Pancreas (tissue), 10 donors: ENCODE measurements around the gene LRRN4CL. TPM values are rescaled to one million over a fixed set of nuclear protein-coding genes. Genes with fewer than 3 reads are reported as not detected.

Experiments used
- ATAC-seq, 4 donors: fragments of 200-7000 bp; cut with Tn5 transposase; one replicate each; pipeline versions ENCODE4 v1.8.0 to v1.9.1; 2020; ENCODE audit warnings: mild to moderate bottlenecking in 4 of 4, moderate library complexity in 4 of 4
- DNase-seq, 6 donors: peaks; one replicate each; pipeline ENCODE4 v3.0.0-alpha.2; 2020
- FAIRE-seq: peaks from 2 replicates; lab custom pipeline; 2012; peaks lifted over from hg19 to GRCh38; lab: Jason Lieb, UNC
- H3K27ac ChIP-seq, 4 donors: fragments of 200-600 bp; sonication (generic); 1 replicate in 3 of 4; 2 replicates in 1 of 4; pipeline versions ENCODE4 v1.5.0 to v1.8.0; 2020
- H3K27me3 ChIP-seq, 4 donors: fragments of 200-600 bp; one replicate each; pipeline ENCODE4 v1.8.0; 2021
- H3K36me3 ChIP-seq, 3 donors: fragments of 200-600 bp; sonication (generic) in 1 of 3; one replicate each; pipeline versions ENCODE4 v1.5.0 to v1.8.0; 2020 to 2021
- H3K4me1 ChIP-seq, 3 donors: fragments of 200-600 bp; one replicate each; pipeline ENCODE4 v1.8.0; 2021
- H3K4me3 ChIP-seq, 4 donors: fragments of 200-600 bp; sonication (generic) in 2 of 4; one replicate each; pipeline versions ENCODE4 v1.5.0 to v1.8.0; 2020 to 2021
- H3K9me3 ChIP-seq, 4 donors: fragments of 200-600 bp; one replicate each; pipeline ENCODE4 v1.8.0; 2021
- WGBS, 2 donors: extraction: QIAGEN DNeasy Blood & Tissue Kit; methylation state at CpG; one replicate each; pipeline ENCODE4 v1.1.7; 2013; 5-methylcytosine and 5-hydroxymethylcytosine counted together
- intact Hi-C, 3 donors: fragments of 100-400 bp; cut with DNase I; formaldehyde crosslinking; loops; one replicate each; pipeline versions ENCODE4 v1.11.1 to v1.14.2; 2022
- polyA plus RNA-seq, 2 donors: library from polyadenylated mRNA; stranded (reverse); fragments of 200-250 nt; gene quantifications; one replicate each; pipeline ENCODE4 v1.2.3, GENCODE V29; 2013
- total RNA-seq, 6 donors: library from RNA; stranded (reverse); fragmentation: NEBNext Ultra II Directional in 4 of 6; extraction: Animal tissue kit (Norgen Biotek cat#: 25700) in 4 of 6; gene quantifications; one replicate each; pipeline versions ENCODE4 v1.2.1 to v1.2.4, GENCODE V29; 2021 to 2023
- TF ChIP-seq, protein P1 (sequence below), 4 donors: fragments of 200-600 bp; sonication (generic) in 3 of 4; IDR thresholded peaks; one replicate each; pipeline versions ENCODE4 v1.5.0 to v1.8.0; 2021; ENCODE audit warnings: antibody characterized with exemption in 4 of 4
- donor health status: healthy with polysubstance abuse.
- donor health status: DM: no; HTN: no; CAD: no; lungs with moderate emphysema.
- donor health status: DM: no; HTN: no; CAD: no.
- donor health status: control.
- donor health status: control.
- donor health status: Bipolar disorder and iron deficiency.
- donor health status: DM: yes; HTN: yes; CAD: no.
- donor health status: DM: no; HTN: no; CAD: no.
- donor health status: DM: no; HTN: no; CAD: no.
- donor health status: DM: yes; HTN: yes; CAD: no.

The LRRN4CL gene
- total and polyA plus RNA-seq, 8 donors, result 0.16 to 1.6 (median 0.53) TPM

DNA sequence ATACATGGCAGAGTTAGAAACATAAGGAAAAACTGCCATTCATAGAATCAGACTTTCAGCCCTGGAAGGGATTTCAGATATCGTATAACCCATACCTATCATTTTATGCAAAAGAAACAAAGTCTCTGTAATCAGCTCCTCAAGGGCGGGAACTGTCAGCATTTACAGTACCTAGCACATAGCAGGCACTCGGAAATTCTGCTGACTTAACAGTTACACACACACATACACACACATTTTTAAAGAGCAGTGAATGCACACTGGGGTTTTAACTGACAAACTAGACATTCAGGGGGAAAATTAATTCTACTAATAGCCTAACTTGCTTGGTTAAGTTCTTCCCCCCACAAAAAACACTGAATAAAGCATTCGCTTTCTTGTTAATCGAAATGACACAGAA is 26.9 kb upstream of the LRRN4CL start:
- Histone ChIP-seq H3K9me3 (no peaks in the 10 kb centered on the region), H3K4me1 (peaks cover 29 to 37% (median 33%) of the 10 kb centered on the region in 3 donors), H3K27ac (peak overlapping the region in 1 of 4 donors; percentile 23), H3K27me3 (no peaks in the 10 kb centered on the region), H3K36me3 (peaks cover 4 to 60% (median 43%) of the 10 kb centered on the region in 3 donors), H3K4me3 (no peak overlapping the region)
- intact Hi-C loops, result no loop called here
- DNase-seq (no peak), ATAC-seq (no peak), FAIRE-seq (no peak)
- WGBS, 2 donors, result 66 to 67% methylated on average over 5 of the region's 5 CpGs
- TF ChIP-seq, protein P1, sequence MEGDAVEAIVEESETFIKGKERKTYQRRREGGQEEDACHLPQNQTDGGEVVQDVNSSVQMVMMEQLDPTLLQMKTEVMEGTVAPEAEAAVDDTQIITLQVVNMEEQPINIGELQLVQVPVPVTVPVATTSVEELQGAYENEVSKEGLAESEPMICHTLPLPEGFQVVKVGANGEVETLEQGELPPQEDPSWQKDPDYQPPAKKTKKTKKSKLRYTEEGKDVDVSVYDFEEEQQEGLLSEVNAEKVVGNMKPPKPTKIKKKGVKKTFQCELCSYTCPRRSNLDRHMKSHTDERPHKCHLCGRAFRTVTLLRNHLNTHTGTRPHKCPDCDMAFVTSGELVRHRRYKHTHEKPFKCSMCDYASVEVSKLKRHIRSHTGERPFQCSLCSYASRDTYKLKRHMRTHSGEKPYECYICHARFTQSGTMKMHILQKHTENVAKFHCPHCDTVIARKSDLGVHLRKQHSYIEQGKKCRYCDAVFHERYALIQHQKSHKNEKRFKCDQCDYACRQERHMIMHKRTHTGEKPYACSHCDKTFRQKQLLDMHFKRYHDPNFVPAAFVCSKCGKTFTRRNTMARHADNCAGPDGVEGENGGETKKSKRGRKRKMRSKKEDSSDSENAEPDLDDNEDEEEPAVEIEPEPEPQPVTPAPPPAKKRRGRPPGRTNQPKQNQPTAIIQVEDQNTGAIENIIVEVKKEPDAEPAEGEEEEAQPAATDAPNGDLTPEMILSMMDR (IDR thresholded peaks at IDR 0.05), result no peak

DNA sequence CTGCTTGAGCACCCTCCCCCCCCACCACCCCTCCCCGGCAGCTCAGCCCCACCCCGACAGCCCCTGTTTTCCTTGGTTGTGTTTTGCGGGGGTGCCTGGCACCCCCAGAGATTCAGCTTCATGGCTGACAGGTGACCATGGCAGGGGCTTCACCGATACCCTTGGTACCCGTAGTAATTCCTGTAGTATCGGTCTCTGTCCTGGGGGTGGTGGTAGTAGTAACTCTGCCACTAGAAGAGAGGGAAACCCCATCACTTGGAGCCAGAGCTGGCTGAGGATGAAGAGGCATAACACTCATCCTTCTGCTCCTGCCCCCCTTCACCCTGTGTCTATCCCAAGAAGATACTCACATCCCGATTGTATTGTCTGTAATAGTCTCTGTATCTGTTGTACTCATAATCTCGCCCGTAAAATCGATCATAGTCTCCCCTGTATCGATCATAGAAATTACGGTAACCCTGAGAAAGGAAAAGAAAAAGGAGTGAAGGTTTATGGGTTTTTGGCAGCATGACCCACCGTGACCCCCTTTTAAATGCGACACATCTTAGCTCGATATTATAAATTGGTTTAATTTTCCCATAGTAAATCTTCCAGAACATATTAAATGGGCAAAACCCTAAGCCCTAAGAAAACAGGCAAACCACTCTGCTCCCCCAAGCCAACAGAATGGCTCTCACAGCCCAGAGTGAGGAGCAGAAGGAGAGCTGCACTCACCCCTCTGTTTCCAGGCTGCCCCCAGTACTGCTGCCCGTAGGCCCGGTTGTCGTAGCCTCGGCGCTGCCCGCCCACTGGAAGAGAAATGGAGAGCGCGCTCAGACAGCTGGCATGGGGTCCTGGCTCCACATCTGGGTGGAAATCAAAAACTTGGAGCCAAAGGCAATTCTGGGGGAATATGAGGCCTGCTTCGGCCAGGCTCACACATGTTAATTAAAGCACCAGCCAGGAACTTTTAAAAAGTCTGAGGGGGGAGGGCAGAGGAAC is 26.1 kb upstream of the LRRN4CL start:
- no peak for DNase-seq
- Histone ChIP-seq H3K4me1 (peaks cover 29 to 41% (median 33%) of the 10 kb centered on the region in 3 donors), H3K27ac (no peak overlapping the region), H3K4me3 (no peak overlapping the region), H3K9me3 (no peaks in the 10 kb centered on the region), H3K36me3 (peaks cover 4 to 53% (median 37%) of the 10 kb centered on the region in 3 donors), H3K27me3 (no peaks in the 10 kb centered on the region)
- WGBS, 2 donors, result 87 to 93% methylated on average over 23 to 24 of the region's 24 CpGs
- intact Hi-C loops, result no loop called here
- TF ChIP-seq, protein P1 (IDR thresholded peaks at IDR 0.05), result no peak
- FAIRE-seq, result no peak
- ATAC-seq, result no peak

DNA sequence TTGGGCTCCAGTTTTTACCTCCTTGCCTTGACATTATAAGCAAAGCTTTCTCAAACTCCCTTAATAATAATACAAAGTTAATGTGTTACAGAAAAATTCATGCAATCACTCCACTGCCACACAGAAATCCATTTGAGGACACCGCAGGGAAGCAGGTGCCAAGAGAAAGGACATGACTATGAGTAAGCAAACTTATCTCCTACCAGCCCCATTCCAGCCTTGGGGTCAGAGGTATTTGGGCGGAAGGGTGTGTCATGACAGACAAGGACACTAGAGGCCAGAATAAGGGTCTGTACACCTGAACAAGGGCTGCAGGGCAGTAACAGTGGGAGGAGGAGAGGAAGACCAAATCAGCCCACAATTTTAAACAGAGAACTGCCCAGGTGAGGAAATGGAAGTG is 24.0 kb upstream of the LRRN4CL start:
- peaks cover 35 to 52% (median 43%) of the 10 kb centered on the region in 3 donors for H3K4me1 ChIP-seq
- H3K27ac ChIP-seq, result peak overlapping the region; percentile 23 to 96 (median 77)
- no peaks in the 10 kb centered on the region for H3K9me3 ChIP-seq
- no peak for FAIRE-seq
- WGBS, 2 donors, result 12 to 22% methylated on average over 2 of the region's 2 CpGs
- no peaks in the 10 kb centered on the region for H3K27me3 ChIP-seq
- TF ChIP-seq, protein P1 (IDR thresholded peaks at IDR 0.05), result no peak
- H3K36me3 ChIP-seq, result peaks cover 0 to 33% (median 27%) of the 10 kb centered on the region in 3 donors
- peak in 4 of 6 donors; percentile 61 to 80 (median 72) for DNase-seq
- intact Hi-C loops, result no loop called here
- no peak overlapping the region for H3K4me3 ChIP-seq
- ATAC-seq, result peak; percentile 48 to 64 (median 60)

DNA sequence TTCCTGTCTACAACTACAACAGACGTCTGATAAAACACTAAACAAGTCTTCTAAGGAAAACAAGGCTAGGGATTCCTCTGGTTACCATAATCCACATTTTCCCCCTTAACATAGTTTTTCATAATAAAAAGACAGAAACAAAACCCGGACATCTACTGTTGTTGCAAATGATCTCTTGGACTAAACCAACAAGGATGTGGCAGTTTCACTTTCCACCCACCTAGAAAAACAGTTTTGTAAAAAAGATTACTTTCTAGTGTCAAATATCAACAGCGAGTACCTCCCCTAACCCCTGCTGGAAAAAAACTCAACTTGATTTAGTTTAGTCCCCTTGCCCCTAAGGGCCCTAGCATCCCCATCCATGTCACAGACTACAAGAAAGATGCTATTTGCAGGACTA is 23.5 kb upstream of the LRRN4CL start:
- TF ChIP-seq, protein P1 (IDR thresholded peaks at IDR 0.05), result no peak
- DNase-seq (no peak), ATAC-seq (no peak), FAIRE-seq (no peak)
- no peaks in the 10 kb centered on the region for H3K27me3 ChIP-seq
- peaks cover 38 to 54% (median 46%) of the 10 kb centered on the region in 3 donors for H3K4me1 ChIP-seq
- 14 to 23% methylated on average over 3 of the region's 3 CpGs for WGBS, 2 donors
- peak overlapping the region in 1 of 4 donors; percentile 9 for H3K4me3 ChIP-seq
- H3K27ac ChIP-seq, result peak overlapping the region; percentile 23 to 96 (median 77)
- intact Hi-C loops, result no loop called here
- H3K9me3 ChIP-seq, result no peaks in the 10 kb centered on the region
- peaks cover 0 to 28% (median 25%) of the 10 kb centered on the region in 3 donors for H3K36me3 ChIP-seq
